Right kidney (tissue), 1 donor: ENCODE results near the gene ATP1B1.
A peak's percentile ranks its signal among the peaks of the same experiment; 100 is the strongest.
"Not testable (repeated sequence)": the region's sequence is repeated elsewhere in the genome, so short reads cannot be mapped to it uniquely, and the experiment has no call there.

Experiments used
- DNase-seq: peaks from one replicate; pipeline ENCODE4 v3.0.0-alpha.2; 2016

Gene ATP1B1

DNA sequence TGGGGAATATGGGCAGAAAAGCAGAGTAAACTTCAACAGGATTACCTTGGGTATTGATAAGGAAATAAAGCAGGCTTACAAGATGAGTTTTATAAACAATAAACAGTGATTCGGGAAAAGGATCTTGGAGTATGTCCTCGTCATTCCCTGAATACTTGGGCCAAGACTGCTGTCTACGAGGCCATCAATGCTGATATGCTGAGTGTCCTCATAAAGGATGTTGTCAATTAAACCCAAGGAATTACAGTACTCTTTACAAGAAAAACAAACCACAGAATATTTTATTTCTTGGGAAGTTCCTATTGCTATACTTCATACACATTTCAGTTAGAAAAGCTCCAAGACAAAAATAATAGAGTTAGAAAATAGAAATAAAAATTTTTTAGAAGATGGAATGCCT lies 34.9 kb downstream of the ATP1B1 start:
- DNase-seq = no peak

DNA sequence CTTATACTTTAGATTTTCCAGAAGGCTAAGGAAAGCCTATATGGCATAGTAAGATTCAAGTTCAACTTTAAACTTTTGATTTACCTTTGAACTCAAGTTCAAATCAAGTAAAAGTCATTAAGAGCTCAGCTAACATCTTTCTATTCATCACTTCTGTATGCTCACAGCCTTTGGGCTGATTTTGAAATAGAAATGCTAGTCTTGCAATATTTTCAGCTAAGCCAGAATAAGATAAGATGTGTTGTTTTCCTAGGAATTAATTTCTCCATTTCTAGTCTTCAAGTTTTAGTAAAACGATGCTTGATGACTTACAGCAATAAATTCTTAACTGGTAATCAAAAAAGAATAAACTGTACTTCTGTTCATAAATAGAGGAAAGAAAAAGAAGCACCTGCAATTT lies 35.6 kb downstream of the ATP1B1 start:
- DNase-seq = no peak

DNA sequence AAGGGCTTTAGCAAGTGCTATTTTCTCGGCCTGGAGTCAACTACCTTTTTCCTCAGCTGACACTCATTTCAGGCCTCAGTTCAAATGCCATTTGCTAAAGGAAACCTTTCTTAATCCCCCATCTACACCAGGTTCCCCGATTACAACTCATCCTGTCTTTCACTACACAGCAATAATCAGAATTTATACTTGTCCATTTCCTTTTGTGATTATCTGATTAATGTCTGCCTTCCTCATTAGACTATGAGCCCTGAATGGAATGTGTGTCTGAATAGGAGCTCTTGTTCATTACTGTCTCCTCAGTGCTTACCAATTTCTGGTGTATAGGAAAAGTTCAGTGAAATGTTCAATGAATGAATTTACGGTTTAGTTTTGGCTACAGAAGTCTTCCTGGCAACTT lies 36.9 kb downstream of the ATP1B1 start:
- DNase-seq = no peak

DNA sequence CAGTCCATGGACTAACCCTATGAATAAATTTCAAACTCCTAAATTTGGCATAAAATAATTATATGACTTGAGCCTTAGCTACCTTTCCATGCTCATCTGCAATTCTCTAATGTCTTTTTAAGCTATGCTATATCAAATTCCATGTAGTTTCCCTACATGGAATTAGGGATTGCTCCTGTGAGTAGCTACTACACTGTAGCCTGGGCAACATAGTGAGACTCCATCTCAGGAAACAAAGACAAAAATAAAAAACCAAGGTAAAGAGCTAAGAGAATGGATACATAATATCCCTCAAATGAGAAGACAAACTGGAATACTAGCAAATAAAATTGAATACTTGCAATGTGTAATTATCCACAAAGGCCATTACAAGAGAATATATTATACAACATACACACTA lies 37.5 kb downstream of the ATP1B1 start:
- no peak for DNase-seq

DNA sequence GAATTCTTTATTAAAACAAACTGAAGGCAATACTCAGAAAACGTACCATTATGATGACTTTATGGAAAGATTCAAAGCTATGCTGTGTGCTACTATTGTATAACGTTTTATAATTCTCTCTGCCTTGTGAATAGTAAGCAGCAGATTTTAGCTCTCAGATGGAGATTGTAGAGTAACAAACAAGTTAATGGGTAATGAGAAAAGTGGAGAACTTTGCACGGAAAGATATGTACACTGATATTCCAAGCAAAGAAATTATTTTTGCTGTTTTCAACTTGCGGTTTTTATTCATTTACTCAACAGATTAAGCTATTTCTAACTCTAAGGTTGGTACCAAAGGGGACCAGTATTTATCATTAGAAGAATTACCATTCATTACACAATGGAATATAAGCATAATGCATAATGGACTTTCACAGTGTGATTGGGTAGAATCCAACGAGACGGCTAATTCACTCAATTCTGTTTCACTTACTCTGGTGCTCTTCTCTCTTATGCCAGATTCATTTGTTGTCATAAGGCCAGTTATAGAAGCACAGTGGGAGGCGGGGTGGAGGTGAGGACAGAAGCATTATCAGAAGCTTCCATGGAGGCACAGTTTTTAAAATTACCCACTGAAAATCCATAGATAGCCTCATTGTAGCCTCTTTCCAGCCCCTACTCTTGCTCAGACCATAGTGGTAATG lies 38.6 kb downstream of the ATP1B1 start:
- DNase-seq = no peak

DNA sequence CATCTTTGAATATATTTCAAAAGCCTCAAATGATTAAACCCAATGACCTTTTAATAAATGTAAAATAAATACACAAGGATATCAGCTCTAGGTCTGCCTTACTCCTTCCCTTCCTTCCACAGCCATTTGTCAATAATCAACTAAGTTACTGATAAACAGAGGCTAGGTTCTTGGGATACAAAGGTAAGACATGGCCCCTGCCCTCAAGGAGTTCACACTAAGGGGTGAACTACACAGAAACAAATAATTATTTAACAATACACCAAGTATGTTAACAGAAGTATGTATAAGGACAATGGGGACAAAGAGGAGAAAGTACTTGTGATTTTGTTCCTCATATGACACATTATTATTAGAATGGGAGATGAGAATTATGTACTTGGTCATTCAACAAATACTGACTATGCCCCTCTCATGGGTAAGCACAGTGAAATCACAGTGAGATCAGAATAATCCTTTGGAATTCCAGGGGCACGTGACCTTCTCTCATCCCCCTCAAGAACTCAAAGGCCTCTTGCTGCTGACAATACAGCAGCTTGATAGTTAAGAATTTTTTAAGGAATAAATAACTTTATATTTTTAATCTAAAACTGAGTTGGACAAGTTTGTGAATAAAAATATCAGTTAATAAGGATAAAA lies 40.2 kb downstream of the ATP1B1 start:
- no peak for DNase-seq

DNA sequence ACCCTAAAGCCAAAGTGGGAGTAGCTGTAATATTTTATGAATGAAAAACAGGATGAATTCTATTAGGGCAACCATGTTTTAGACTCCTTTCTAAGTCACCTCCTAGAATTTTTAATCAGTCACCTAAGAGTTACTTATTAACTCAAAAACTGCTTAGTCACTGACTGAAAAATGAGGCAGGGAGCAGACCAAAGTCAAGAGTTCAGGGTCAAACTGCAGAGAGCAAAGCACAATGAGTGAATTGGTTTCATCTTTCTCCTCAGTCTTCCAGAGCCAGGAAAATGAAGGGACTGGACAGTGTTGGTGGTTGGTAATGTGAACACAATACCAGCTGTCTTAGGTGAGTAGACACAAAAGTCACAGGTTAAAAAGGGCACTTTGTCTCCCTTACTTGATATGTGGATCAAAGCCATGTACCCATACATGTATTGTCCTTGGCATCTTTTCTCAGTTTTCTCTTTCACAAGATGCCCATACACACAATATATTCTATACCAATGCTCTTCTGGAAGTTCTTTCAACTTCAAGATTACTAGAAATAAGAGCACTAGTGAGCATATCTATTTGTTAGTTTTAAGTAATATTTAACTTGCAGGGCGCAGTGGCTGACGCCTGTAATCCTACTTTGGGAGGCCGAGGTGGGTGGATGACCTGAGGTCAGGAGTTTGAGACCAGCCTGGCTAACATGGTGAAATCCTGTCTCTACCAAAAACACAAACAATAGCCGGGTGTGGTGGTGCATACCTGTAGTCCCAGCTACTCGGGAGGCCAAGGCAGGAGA lies 42.2 kb downstream of the ATP1B1 start:
- peak; percentile 27 for DNase-seq

DNA sequence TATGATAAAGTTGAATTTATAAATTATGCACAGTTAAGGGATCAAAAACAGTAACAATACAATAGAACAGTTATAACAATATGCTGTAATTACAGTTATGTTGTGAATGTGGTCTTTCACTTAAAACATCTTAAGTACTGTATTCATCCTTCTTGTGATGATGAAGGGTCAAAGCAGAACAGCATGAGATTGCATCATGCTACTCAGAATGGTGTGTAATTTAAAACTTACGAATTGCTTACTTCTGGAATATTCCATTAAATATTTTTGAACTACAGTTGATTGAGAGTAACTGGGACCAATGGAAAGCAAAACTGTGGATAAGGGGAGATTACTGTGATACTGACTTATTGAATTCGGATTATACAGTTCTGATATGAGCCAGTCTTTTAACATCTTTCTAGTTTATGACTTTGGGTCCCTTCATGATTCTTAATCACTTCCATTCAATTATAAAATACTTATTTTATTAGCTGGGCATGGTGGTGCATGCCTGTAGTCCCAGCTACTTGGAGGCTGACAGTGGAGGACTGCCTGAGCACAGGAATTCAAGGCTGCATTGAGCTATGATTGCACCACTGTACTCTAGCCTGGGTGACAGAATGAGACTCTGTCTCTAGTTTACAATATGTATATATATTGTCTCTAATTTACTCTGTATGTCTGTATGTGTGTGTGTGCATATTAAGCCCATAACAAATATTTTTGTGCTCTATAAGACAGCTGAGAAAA lies 43.2 kb downstream of the ATP1B1 start:
- DNase-seq = no peak

DNA sequence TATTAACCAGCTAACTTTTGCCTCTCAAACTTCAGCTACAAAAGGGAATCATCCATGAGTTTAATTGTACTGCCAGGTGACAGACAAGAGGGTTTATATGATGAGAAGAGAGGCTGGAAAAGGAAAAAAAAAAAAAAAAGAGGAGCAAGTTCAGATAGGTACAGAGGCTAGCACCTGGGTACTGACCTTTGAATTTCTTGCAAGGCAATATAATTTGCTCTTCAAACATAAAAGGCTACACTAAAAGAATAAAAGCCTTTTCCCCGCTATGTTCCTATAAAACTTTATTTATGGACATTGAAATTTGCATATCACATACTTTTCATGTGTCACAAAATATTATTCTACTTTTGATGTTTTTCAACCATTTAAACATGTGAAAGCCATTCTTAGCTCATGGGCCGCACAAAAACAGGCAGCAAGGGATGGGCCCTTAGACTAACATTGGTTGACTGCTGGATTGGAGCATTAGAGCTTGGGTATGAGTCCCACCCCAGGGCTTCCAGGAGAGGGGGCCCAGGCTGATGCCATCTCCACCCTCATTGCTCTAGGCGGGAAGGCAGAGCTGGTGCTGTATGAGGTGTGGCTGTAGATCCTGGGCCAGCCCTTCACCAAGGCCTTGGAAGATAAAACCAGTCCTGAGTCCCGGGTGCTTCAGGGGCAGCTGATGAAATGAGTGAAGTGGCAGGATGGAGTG lies 44.3 kb downstream of the ATP1B1 start:
- DNase-seq = no peak

DNA sequence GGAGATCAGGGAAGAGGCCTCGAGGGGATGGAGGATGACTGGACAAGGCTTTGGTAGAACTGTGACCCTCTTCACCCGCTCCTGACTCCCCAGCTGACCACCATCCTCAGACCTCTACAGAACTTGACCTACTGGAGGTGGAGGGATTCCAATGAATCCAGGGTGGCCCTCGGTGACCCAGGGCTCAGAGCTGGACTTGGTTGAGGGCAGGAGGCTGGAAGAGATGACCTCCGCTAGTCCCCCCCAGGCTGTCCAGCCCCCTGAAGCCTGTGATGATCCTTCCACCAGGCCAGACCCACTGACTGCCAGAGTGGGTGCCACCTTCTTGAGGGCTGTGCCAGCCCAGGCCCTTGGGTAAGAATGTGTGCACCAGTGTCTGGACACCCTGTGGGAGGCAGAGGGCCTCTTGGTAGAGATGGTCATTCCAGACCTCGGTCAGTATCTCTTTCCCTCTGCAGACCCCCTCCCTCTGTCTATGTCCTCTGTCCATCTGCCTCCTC lies 44.9 kb downstream of the ATP1B1 start:
- no peak for DNase-seq

DNA sequence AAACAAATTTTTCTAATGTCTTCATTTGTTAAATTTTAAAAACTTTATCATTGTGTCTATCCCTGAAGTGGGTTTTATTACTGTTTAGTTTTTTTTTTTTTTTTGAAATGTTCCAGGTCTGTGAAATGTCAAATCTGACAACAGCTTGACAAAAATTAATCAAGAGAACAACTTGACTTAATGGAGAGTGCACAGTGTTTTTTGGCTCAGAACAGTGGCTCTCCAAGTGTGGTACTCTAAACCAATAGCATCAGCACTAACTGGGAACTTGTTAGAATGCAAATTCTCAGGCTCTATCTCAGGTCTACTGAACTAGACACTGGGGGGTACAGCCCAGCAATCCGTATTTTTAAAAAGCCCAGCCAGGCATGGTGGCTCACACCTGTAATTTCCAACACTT lies 49.2 kb downstream of the ATP1B1 start:
- no peak for DNase-seq

DNA sequence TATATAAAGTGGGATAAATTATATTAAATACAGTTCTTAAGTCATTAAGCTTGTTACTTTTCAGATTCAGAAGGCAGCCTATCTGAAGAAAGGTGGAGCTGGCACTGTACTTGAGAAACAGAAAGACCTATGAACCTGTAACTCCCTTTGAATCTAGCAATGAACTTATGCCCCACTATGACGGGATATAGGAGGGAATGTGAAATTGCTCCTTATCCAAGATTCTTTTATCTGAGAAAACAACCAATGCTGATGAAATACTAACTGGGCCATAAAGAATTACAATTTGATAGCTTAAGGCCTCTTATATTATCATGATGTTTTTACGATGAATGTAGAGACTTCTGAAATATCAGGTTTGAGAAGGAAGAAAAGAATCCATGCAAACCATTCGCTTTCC lies 50.1 kb downstream of the ATP1B1 start:
- DNase-seq = no peak

DNA sequence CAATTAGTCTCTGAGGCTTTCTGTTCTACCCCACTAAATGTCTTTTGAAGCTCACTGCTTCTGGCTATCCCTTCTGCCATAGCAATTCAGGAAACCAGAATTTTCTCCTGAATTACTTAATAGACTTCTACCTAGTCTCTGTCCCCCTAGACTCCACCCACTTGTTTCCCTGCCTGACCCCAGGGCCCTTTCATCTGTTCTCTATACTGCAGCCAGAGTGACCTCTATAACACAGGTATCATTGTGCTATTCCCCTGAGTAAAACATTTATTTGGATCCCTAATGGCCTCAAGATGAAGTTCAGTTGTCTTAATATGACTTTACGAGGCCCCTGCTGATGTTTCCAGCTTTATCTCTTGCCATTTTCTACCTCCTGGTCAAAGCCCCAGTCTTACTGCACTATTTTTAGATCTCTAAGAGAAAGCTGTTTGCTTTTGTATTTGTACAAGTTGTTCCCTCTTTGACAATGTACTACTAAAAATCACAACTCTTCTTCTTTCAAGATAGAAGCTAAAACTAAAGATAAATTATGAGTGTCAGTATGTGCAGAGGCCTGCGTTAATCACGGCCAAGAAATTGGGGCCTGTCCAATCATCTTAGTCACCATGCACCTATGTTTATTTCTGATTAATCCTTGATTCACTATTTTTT lies 54.5 kb downstream of the ATP1B1 start:
- DNase-seq = no peak

DNA sequence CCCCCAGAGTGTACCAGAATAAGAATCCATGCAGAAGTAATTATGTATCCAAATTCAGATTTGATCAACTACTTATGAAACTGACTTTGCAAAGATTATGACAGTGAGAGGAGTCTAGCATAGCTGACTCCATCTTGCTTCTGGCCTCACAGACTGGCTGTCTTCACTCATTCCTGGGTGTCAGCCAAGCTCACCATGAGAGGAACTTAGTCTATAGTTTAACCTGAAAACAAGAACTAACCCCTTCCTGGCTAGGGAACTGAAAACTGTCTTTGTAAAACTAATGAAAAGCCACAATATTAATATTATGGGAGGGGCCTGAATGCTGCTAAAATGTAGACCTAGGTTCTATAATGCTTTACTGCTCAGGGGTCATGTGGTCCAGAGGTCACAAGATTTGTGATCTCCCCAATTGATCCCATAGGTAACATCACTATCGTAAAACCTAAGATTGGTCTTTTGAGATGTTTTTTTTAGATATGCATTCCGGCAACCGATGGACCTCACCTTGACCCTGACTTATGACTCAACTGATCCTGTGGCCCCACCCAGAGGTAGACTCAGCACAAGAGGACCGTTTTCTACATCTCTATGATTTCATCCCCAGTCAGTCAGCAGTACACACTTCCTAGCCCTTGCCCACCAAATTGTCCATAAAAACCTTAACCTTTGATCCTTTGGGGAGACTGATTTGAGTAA lies 55.2 kb downstream of the ATP1B1 start:
- no peak for DNase-seq

DNA sequence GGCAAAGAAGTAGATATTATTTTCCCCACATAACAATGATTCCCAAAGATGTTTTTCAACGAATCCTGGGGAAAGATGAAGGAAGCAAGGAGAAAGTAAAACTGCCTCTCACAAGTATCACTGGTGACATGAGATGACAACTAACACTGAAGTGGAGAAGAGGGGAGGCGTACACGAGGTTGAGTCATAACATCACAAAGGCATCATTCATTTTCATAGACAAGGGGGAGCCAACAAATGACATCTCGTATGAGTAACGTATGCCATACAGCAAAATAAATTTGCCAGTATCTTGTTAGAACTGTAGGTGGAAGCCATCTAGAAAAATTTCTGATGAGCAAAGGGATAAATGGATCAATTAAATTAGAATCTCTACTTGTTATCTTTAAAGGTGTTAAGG lies 56.6 kb downstream of the ATP1B1 start:
- DNase-seq = no peak

DNA sequence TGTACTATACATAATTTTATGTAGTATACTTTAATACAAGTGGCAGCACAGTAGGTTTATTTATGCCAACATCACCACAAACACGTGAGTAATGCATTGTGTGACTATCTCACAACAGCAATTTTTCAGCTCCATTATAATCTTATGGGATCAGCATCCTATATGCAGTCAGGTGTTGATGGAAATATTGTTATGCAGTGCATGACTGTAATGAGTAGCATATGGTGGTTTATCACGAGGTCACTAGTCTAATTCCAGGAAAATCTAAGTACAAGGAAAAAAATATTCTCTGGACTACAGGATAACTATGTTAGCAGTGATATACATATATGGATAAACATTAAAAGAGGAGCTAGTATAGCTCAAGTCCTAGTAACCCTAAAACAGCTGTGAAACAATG lies 69.0 kb downstream of the ATP1B1 start:
- no peak for DNase-seq

DNA sequence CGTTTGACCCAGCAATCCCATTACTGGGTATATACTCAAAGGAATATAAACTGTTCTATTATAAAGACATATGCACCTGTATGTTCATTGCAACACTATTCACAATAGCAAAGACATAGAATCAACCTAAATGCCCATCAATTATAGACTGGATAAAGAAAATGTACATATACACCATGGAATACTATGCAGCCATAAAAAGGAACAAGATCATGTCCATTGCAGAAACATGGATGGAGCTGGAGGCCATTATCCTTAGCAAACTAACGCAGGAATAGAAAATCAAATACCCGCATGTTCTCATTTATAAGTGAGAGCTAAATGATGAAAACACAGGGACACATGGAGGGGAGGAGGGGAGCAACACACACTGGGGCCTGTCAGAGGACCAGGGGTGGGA lies 72.9 kb downstream of the ATP1B1 start:
- DNase-seq = not testable (repeated sequence)

DNA sequence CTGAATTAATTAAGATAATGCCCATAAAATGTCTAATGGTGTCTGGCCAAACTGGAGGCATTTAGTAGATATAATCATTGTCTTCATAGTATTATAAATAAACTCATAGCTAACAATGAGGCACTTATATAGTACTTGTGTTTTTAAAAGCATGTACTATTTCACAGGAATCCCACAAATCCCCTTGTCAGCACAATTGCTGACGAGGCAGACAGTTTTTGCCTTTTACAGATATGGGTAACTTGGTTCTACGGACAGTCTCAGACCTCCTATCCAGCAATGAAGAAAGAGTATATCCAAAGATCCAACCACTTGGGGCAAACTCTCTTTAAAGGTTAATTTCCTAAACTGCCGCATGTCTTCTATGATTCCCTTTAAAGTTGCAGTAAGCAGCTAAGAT lies 73.7 kb downstream of the ATP1B1 start:
- DNase-seq = no peak
